ENCODE results near the gene ZKSCAN1. TPM values are rescaled to one million over a fixed set of nuclear protein-coding genes. Genes with fewer than 3 reads are reported as not detected.
"Not testable (repeated sequence)": the region's sequence is repeated elsewhere in the genome, so short reads cannot be mapped to it uniquely, and the experiment has no call there.

The ZKSCAN1 gene
- total and polyA plus RNA-seq, 12 donors, result 4.7 to 68.9 (median 47.1) TPM

DNA sequence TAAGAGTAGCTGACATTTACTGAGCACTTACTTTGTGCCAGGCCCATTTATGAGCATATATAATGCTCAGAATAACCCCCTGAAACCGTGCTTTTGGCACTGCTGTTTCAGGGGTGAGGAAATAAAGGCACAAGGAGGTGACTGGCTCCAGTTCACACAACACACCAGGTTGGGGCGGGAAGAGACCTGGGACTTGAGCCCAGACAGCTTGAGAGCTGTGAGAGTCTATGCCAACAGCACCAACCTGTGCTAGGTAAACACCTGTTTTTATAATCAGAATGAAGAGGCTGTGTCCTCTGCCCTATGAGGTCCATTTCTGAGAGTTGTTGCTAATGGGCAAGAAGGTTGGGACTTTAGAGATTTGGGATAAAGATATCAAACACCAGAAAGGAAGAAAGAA, 30.8 kb upstream of the ZKSCAN1 start:
- H3K27me3 ChIP-seq, result peaks cover 0 to 7% (median 0%) of the 10 kb centered on the region in 7 donors
- H3K9me3 ChIP-seq, result peaks cover 0 to 4% (median 0%) of the 10 kb centered on the region in 11 donors
- DNase-seq (no peak), ATAC-seq (no peak)
- no peaks in the 10 kb centered on the region for H3K36me3 ChIP-seq
- no peak overlapping the region for H3K4me3 ChIP-seq
- no peak overlapping the region for H3K27ac ChIP-seq
- TF ChIP-seq, protein P1, sequence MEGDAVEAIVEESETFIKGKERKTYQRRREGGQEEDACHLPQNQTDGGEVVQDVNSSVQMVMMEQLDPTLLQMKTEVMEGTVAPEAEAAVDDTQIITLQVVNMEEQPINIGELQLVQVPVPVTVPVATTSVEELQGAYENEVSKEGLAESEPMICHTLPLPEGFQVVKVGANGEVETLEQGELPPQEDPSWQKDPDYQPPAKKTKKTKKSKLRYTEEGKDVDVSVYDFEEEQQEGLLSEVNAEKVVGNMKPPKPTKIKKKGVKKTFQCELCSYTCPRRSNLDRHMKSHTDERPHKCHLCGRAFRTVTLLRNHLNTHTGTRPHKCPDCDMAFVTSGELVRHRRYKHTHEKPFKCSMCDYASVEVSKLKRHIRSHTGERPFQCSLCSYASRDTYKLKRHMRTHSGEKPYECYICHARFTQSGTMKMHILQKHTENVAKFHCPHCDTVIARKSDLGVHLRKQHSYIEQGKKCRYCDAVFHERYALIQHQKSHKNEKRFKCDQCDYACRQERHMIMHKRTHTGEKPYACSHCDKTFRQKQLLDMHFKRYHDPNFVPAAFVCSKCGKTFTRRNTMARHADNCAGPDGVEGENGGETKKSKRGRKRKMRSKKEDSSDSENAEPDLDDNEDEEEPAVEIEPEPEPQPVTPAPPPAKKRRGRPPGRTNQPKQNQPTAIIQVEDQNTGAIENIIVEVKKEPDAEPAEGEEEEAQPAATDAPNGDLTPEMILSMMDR (IDR thresholded peaks at IDR 0.05), result no peak
- H3K4me1 ChIP-seq, result no peaks in the 10 kb centered on the region
- WGBS, 2 donors, result 59 to 60% methylated on average over 2 of the region's 2 CpGs
- intact Hi-C loops (cut with DNase I), result no loop called here

DNA sequence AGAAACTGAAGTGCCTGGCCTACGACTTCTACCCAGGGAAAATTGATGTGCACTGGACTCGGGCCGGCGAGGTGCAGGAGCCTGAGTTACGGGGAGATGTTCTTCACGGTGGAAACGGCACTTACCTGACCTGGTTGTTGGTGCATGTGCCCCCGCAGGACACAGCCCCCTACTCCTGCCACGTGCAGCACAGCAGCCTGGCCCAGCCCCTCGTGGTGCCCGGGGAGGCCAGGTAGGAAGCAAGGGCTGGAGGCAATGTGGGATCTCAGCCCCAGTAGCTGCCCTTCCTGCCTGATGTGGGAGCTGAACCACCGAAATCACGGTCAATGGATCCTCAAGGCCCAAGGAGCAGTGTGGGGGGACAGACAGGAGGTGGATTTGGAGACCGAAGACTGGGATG, 28.1 kb upstream of the ZKSCAN1 start:
- intact Hi-C loops (cut with DNase I), result not testable (repeated sequence)

GRCh38 chr7:99987846-99988245, 27.6 kb upstream of the ZKSCAN1 start:
- Histone ChIP-seq H3K27me3 (peaks cover 0 to 7% (median 0%) of the 10 kb centered on the region in 7 donors), H3K4me1 (peaks cover 0 to 26% (median 15%) of the 10 kb centered on the region in 9 donors), H3K4me3 (no peak overlapping the region), H3K9me3 (no peaks in the 10 kb centered on the region), H3K27ac (no peak overlapping the region), H3K36me3 (no peaks in the 10 kb centered on the region)
- no peak for ATAC-seq
- TF ChIP-seq, protein P1 (IDR thresholded peaks at IDR 0.05), result no peak
- no peak for DNase-seq
- 76 to 91% methylated on average over 5 of the region's 5 CpGs for WGBS, 2 donors
- intact Hi-C loops (cut with DNase I), result no loop called here

More for the DNA sequence above, 28.1 kb upstream of the ZKSCAN1 start:
- H3K4me3 ChIP-seq, H3K27me3 ChIP-seq, H3K27ac ChIP-seq, H3K36me3 ChIP-seq, H3K9me3 ChIP-seq, DNase-seq: not testable (repeated sequence)
- peak in 1 of 8 donors; percentile 19 for ATAC-seq
- peaks cover 0 to 20% (median 12%) of the 10 kb centered on the region in 9 donors for H3K4me1 ChIP-seq
- 71 to 80% methylated on average over 13 of the region's 14 CpGs for WGBS, 2 donors

- TF ChIP-seq, protein P1 (IDR thresholded peaks at IDR 0.05), result no peak
- DNase-seq (no peak), ATAC-seq (no peak)
- H3K9me3 ChIP-seq, result no peaks in the 10 kb centered on the region
- H3K27ac ChIP-seq, result no peak overlapping the region
- peak overlapping the region in 6 of 10 donors; percentile 0 to 31 (median 24) for H3K4me3 ChIP-seq
- intact Hi-C loops (cut with DNase I), result loop anchor here (2.0 to 10.0 kb wide), 12 partner anchors 62 to 142 kb away; partner anchors contain the start of genes TRIM4 (in 5 of the 10), ZNF3 (in 4 of the 10), GJC3 (in 2 of the 10) and MBLAC1 (in 2 of the 10)
- H3K36me3 ChIP-seq, result no peaks in the 10 kb centered on the region
- peaks cover 0 to 7% (median 0%) of the 10 kb centered on the region in 7 donors for H3K27me3 ChIP-seq
- H3K4me1 ChIP-seq, result peaks cover 0 to 35% (median 20%) of the 10 kb centered on the region in 9 donors
- 28 to 41% methylated on average over 14 of the region's 14 CpGs for WGBS, 2 donors
Observed at GRCh38 chr7:99990460-99990852, 24.9 kb upstream of the ZKSCAN1 start.

DNA sequence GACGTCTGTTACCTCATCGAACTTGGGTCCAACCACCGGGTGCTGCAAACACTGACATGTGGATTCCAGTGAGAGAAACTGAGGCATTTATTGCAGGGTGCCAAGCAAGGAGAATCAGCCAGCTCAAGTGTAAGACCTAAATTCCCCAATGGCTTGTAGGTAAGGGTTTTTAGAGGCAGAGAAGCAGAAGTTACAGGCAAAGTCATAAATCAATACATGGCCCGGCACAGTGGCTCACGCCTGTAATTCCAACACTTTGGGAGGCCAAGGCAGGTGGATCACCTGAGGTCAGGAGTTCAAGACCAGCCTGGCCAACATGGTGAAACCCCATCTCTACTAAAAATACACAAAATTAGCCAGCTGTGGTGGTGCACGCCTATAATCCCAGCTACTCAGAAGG, 23.9 kb upstream of the ZKSCAN1 start:
- H3K36me3 ChIP-seq, H3K9me3 ChIP-seq, ATAC-seq, DNase-seq, H3K4me3 ChIP-seq, H3K27me3 ChIP-seq: not testable (repeated sequence)
- Histone ChIP-seq H3K27ac (peak overlapping the region in 5 of 10 donors; percentile 10 to 53 (median 39)), H3K4me1 (peaks cover 0 to 35% (median 20%) of the 10 kb centered on the region in 9 donors)
- 76 to 77% methylated on average over 6 of the region's 6 CpGs for WGBS, 2 donors
- intact Hi-C loops (cut with DNase I), result loop anchor here (2.0 to 10.0 kb wide), 12 partner anchors 61 to 141 kb away; partner anchors contain the start of genes TRIM4 (in 5 of the 10), ZNF3 (in 4 of the 10), GJC3 (in 2 of the 10) and MBLAC1 (in 2 of the 10)

All from heart right ventricle (tissue), 16 donors.